GM18502 (cell line): ENCODE data around the gene TREX2.

Experiments
- ATAC-seq: cut with Tn5 transposase; IDR thresholded peaks from one replicate; pipeline ENCODE4 v1.9.1; 2021; ENCODE audit warnings: mild to moderate bottlenecking; ENCODE audit not compliant: unreplicated experiment, poor library complexity

The TREX2 gene

GRCh38 chrX:153440556-153441135 lies 5.2 kb downstream of the TREX2 start:
- no peak for ATAC-seq

- no peak for ATAC-seq
These were observed 5.9 kb downstream of the TREX2 start for GRCh38 chrX:153439977-153440376.

- no peak for ATAC-seq
These were observed 7.3 kb downstream of the TREX2 start for GRCh38 chrX:153438532-153438931.

GRCh38 chrX:153435845-153436244 lies 10.0 kb downstream of the TREX2 start:
- no peak for ATAC-seq

- ATAC-seq, result no peak
These were observed 11.1 kb downstream of the TREX2 start for GRCh38 chrX:153434801-153435200.

- no peak for ATAC-seq
These were observed 12.0 kb downstream of the TREX2 start for GRCh38 chrX:153433781-153434285.

- no peak for ATAC-seq
These were observed 12.6 kb downstream of the TREX2 start for GRCh38 chrX:153433161-153433680.

GRCh38 chrX:153430796-153431195 lies 15.1 kb downstream of the TREX2 start:
- no peak for ATAC-seq

- no peak for ATAC-seq
These were observed 19.7 kb downstream of the TREX2 start for GRCh38 chrX:153426204-153426603.

GRCh38 chrX:153423652-153424051 lies 22.2 kb downstream of the TREX2 start:
- ATAC-seq, result no peak

- ATAC-seq, result no peak
These were observed 24.0 kb downstream of the TREX2 start for GRCh38 chrX:153421856-153422255.

GRCh38 chrX:153420851-153421599 lies 24.8 kb downstream of the TREX2 start:
- ATAC-seq, result no peak

- ATAC-seq, result no peak
These were observed 28.2 kb downstream of the TREX2 start for GRCh38 chrX:153417637-153418036.

GRCh38 chrX:153416781-153417450 lies 28.9 kb downstream of the TREX2 start:
- no peak for ATAC-seq

- ATAC-seq, result no peak
These were observed 30.9 kb downstream of the TREX2 start for GRCh38 chrX:153414856-153415510.

GRCh38 chrX:153413731-153414130 lies 32.1 kb downstream of the TREX2 start:
- ATAC-seq, result no peak

- ATAC-seq, result no peak
These were observed 32.8 kb downstream of the TREX2 start for GRCh38 chrX:153412746-153413720.

- ATAC-seq, result no peak
These were observed 33.8 kb downstream of the TREX2 start for GRCh38 chrX:153411988-153412574.
